PFSK-1 (cell line): ENCODE results near the gene ETAA1.

ENCODE experiments used
- POLR2AphosphoS5 ChIP-seq: IDR thresholded peaks from 2 replicates; pipeline ENCODE4 v1.6.1; 2012; ENCODE audit warnings: low read depth, mild to moderate bottlenecking, control low read depth, low read length, moderate library complexity
- REST ChIP-seq, 2 experiments: IDR thresholded peaks; 2 replicates each; pipeline versions ENCODE4 v1.6.1 to v1.8.0; 2011 to 2012; ENCODE audit warnings: low read depth in 2 of 2, low read length in 2 of 2, control low read depth in 1 of 2, inconsistent platforms in 1 of 2, mild to moderate bottlenecking in 1 of 2, moderate library complexity in 1 of 2; ENCODE audit not compliant: insufficient read depth in 1 of 2
- SIN3A ChIP-seq: IDR thresholded peaks from 2 replicates; pipeline ENCODE4 v1.6.1; 2012; ENCODE audit warnings: mild to moderate bottlenecking, low read length, moderate library complexity, borderline replicate concordance; ENCODE audit not compliant: insufficient read depth
- TAF1 ChIP-seq: IDR thresholded peaks from 2 replicates; pipeline ENCODE4 v1.6.1; 2012; ENCODE audit warnings: low read length, control low read depth, borderline replicate concordance; ENCODE audit not compliant: insufficient read depth

- TF ChIP-seq POLR2AphosphoS5 (no peak), TAF1 (no peak), REST (IDR thresholded peaks at IDR 0.05; ENCODE audit: insufficient read depth in 1 of 2, low read depth in 2 of 2, low read length in 2 of 2) (no peak), SIN3A (no peak)
These were observed 2.8 kb downstream of the ETAA1 start for GRCh38 chr2:67399831-67400489.
